Measurements from ENCODE around the gene ITPKC.

The ITPKC gene

GRCh38 chr19:40700083-40700482 is 16.8 kb upstream of the ITPKC start:
- no peaks in the 10 kb centered on the region for H3K27me3 ChIP-seq (ENCODE audit: control insufficient read depth in 5 of 5, insufficient read depth in 4 of 5, low read length in 5 of 5)
- no peak overlapping the region for H3K4me3 ChIP-seq (ENCODE audit: low read depth in 1 of 5, low read length in 5 of 5)
- peaks cover 0 to 3% (median under 1%) of the 10 kb centered on the region in 5 donors for H3K4me1 ChIP-seq (ENCODE audit: control insufficient read depth in 5 of 5, insufficient read depth in 5 of 5, low read length in 5 of 5)
- no peak overlapping the region for H3K9ac ChIP-seq (ENCODE audit: low read length in 5 of 5)
- H3K36me3 ChIP-seq (ENCODE audit: control insufficient read depth in 5 of 5, insufficient read depth in 5 of 5, low read length in 5 of 5): peaks cover 0 to 79% (median 61%) of the 10 kb centered on the region in 5 donors
- no peaks in the 10 kb centered on the region for H3K9me3 ChIP-seq (ENCODE audit: control insufficient read depth in 5 of 5, low read length in 5 of 5)
- no peak overlapping the region for H3K27ac ChIP-seq (ENCODE audit: low read depth, low read length)

DNA sequence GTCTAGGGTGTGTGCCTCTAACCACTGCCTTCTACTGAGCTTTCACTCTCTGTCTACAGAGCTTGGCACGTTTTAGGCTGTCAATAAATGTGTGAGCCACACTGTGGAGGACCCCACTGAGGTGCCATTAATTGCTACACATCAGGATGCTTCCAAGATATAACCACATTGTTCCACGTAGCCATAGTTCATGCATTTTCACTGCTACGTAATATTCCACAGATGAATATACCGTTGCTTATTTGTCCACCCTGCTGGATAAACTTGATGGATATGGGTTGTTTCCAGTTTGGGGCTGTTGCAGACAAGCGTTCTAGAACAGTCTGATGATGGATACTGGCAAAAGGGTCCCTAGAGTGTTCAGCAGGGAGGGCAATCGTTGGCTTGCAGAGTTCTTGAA is 15.2 kb upstream of the ITPKC start:
- H3K9me3 ChIP-seq (ENCODE audit: control insufficient read depth in 5 of 5, low read length in 5 of 5): no peaks in the 10 kb centered on the region
- no peak overlapping the region for H3K9ac ChIP-seq (ENCODE audit: low read length in 5 of 5)
- peaks cover 0 to 11% (median 6%) of the 10 kb centered on the region in 5 donors for H3K4me1 ChIP-seq (ENCODE audit: control insufficient read depth in 5 of 5, insufficient read depth in 5 of 5, low read length in 5 of 5)
- no peaks in the 10 kb centered on the region for H3K27me3 ChIP-seq (ENCODE audit: control insufficient read depth in 5 of 5, insufficient read depth in 4 of 5, low read length in 5 of 5)
- no peak overlapping the region for H3K4me3 ChIP-seq (ENCODE audit: low read depth in 1 of 5, low read length in 5 of 5)
- peaks cover 0 to 76% (median 58%) of the 10 kb centered on the region in 5 donors for H3K36me3 ChIP-seq (ENCODE audit: control insufficient read depth in 5 of 5, insufficient read depth in 5 of 5, low read length in 5 of 5)
- no peak overlapping the region for H3K27ac ChIP-seq (ENCODE audit: low read depth, low read length)

DNA sequence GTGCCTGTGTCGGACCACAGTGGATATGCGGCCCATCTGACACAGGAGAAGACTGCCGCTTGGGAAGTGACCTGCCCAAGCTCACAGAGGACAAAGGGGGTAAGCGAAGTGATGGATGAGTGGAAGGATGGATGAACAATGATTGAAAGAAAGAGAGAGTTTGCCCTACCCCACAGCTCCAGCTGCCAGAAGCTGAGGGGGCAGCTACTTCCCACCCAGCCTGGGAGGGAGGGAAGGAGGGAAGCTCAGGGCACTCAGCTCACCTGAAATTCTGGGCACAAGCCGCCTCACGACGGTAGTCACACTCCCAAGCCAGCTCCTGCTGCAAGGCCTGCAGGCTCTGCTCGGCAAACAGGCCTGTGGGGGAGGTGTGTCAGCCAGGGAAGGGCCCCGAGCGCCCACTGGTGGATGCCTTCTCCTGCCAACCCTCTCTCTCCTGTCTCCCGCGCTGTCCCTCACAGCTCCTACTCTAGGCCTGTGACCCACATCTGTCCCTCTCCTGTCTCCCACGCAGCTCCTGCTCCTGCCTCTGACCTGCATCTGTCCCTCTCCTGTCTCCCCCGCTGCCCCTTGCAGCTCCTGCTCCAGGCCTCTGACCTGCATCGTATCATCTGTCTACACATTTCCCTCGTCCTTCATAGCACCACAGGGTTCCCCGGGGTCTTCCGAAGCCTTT is 14.4 kb upstream of the ITPKC start:
- Histone ChIP-seq H3K4me3 (ENCODE audit: low read depth in 1 of 5, low read length in 5 of 5) (no peak overlapping the region), H3K9me3 (ENCODE audit: control insufficient read depth in 5 of 5, low read length in 5 of 5) (no peaks in the 10 kb centered on the region), H3K27ac (ENCODE audit: low read depth, low read length) (no peak overlapping the region), H3K27me3 (ENCODE audit: control insufficient read depth in 5 of 5, insufficient read depth in 4 of 5, low read length in 5 of 5) (no peaks in the 10 kb centered on the region), H3K4me1 (ENCODE audit: control insufficient read depth in 5 of 5, insufficient read depth in 5 of 5, low read length in 5 of 5) (peaks cover 0 to 11% (median 6%) of the 10 kb centered on the region in 5 donors), H3K9ac (ENCODE audit: low read length in 5 of 5) (no peak overlapping the region), H3K36me3 (ENCODE audit: control insufficient read depth in 5 of 5, insufficient read depth in 5 of 5, low read length in 5 of 5) (peaks cover 0 to 76% (median 58%) of the 10 kb centered on the region in 5 donors)

- Histone ChIP-seq H3K36me3 (ENCODE audit: control insufficient read depth in 5 of 5, insufficient read depth in 5 of 5, low read length in 5 of 5) (peaks cover 4 to 82% (median 61%) of the 10 kb centered on the region in 5 donors), H3K4me3 (ENCODE audit: low read depth in 1 of 5, low read length in 5 of 5) (no peak overlapping the region), H3K27me3 (ENCODE audit: control insufficient read depth in 5 of 5, insufficient read depth in 4 of 5, low read length in 5 of 5) (no peaks in the 10 kb centered on the region), H3K27ac (ENCODE audit: low read depth, low read length) (no peak overlapping the region), H3K9me3 (ENCODE audit: control insufficient read depth in 5 of 5, low read length in 5 of 5) (no peaks in the 10 kb centered on the region), H3K9ac (ENCODE audit: low read length in 5 of 5) (no peak overlapping the region), H3K4me1 (ENCODE audit: control insufficient read depth in 5 of 5, insufficient read depth in 5 of 5, low read length in 5 of 5) (peaks cover 0 to 11% (median 6%) of the 10 kb centered on the region in 5 donors)
Measured at GRCh38 chr19:40703029-40703755, 13.7 kb upstream of the ITPKC start.

DNA sequence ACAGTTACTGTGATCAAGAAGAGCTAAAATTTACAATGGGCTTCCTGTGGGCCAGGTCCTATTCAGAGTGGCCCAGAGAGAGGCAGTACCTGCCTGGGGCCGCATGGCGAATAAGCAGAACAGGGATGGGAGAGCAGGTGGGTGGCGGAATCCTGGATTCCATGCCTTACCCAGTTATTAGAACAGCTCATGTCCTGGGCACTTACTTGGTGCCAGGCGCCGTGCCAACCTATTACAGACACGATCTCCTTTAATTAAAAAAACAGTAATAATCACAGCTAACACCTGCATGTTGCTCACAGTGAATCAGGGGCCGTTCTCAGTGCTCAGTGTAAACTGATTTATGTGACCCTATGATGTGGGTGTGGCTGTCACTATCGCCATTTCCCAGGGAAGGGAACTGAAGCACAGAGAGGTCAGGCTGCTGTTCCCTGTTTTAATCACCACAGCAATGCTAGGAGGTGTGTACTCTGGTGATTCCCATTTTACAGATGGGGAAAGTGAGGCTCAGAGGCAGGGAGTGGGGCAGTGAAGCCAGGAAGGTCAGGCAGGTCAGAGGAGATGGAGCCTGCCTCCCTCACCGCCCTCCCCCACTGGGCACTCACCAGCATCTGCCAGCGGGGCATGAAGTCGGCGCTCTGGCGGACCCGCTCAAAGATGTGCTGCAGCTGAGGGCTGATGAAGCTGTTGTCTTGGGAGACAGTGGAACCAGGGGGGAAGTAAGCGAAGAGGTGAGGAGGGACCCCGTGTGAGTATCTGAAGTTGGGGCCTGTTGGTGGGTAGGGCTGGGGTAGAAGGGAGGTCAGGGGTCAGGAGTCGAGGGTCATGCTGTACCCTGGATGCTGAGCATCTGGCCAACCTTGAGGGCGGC is 12.2 kb upstream of the ITPKC start:
- Histone ChIP-seq H3K4me3 (ENCODE audit: low read depth in 1 of 5, low read length in 5 of 5) (no peak overlapping the region), H3K4me1 (ENCODE audit: control insufficient read depth in 5 of 5, insufficient read depth in 5 of 5, low read length in 5 of 5) (peaks cover 0 to 11% (median 6%) of the 10 kb centered on the region in 5 donors), H3K27ac (ENCODE audit: low read depth, low read length) (no peak overlapping the region), H3K9ac (ENCODE audit: low read length in 5 of 5) (no peak overlapping the region), H3K27me3 (ENCODE audit: control insufficient read depth in 5 of 5, insufficient read depth in 4 of 5, low read length in 5 of 5) (no peaks in the 10 kb centered on the region), H3K9me3 (ENCODE audit: control insufficient read depth in 5 of 5, low read length in 5 of 5) (no peaks in the 10 kb centered on the region), H3K36me3 (ENCODE audit: control insufficient read depth in 5 of 5, insufficient read depth in 5 of 5, low read length in 5 of 5) (peaks cover 8 to 84% (median 60%) of the 10 kb centered on the region in 5 donors)

GRCh38 chr19:40705362-40705651 is 11.6 kb upstream of the ITPKC start:
- H3K4me1 ChIP-seq (ENCODE audit: control insufficient read depth in 5 of 5, insufficient read depth in 5 of 5, low read length in 5 of 5): peaks cover 0 to 11% (median 6%) of the 10 kb centered on the region in 5 donors
- H3K9ac ChIP-seq (ENCODE audit: low read length in 5 of 5): no peak overlapping the region
- H3K4me3 ChIP-seq (ENCODE audit: low read depth in 1 of 5, low read length in 5 of 5): no peak overlapping the region
- H3K36me3 ChIP-seq (ENCODE audit: control insufficient read depth in 5 of 5, insufficient read depth in 5 of 5, low read length in 5 of 5): peaks cover 8 to 81% (median 57%) of the 10 kb centered on the region in 5 donors
- no peak overlapping the region for H3K27ac ChIP-seq (ENCODE audit: low read depth, low read length)
- no peaks in the 10 kb centered on the region for H3K27me3 ChIP-seq (ENCODE audit: control insufficient read depth in 5 of 5, insufficient read depth in 4 of 5, low read length in 5 of 5)
- no peaks in the 10 kb centered on the region for H3K9me3 ChIP-seq (ENCODE audit: control insufficient read depth in 5 of 5, low read length in 5 of 5)

DNA sequence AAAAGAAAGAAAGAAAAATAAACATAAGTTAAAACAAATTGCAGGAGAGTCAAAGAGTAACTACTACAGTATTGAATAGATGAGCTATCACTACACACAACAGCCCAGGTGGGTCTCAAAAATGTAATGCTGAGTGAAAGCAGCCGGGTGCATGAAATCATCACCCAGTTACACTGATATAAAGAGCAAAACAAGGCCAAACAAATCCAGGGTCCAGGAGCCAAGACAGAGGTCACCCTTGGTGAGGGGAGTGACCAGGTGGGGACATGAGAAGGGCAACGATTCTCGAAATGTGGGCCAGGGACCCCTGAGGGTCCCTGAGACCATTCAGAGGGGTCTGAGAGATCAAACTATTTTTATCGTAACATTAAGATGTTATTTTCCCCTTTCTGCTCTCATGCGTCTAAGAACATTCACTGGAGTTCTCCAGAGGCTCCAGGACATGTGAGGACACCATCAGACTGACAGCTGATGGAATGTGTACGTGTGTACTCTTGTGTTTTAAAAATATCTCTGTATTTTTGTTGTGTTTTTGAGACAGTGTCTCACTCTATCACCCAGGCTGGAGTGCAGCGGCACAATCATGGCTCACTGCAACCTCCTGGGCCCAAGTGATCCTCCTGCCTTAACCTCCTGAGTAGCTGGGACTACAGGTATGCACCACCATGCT is 10.8 kb upstream of the ITPKC start:
- H3K4me3 ChIP-seq (ENCODE audit: low read depth in 1 of 5, low read length in 5 of 5): no peak overlapping the region
- no peak overlapping the region for H3K27ac ChIP-seq (ENCODE audit: low read depth, low read length)
- H3K36me3 ChIP-seq (ENCODE audit: control insufficient read depth in 5 of 5, insufficient read depth in 5 of 5, low read length in 5 of 5): peaks cover 8 to 79% (median 52%) of the 10 kb centered on the region in 5 donors

GRCh38 chr19:40707615-40708014 is 9.3 kb upstream of the ITPKC start:
- no peaks in the 10 kb centered on the region for H3K27me3 ChIP-seq (ENCODE audit: control insufficient read depth in 5 of 5, insufficient read depth in 4 of 5, low read length in 5 of 5)
- H3K27ac ChIP-seq (ENCODE audit: low read depth, low read length): no peak overlapping the region
- peaks cover 0 to 11% (median 6%) of the 10 kb centered on the region in 5 donors for H3K4me1 ChIP-seq (ENCODE audit: control insufficient read depth in 5 of 5, insufficient read depth in 5 of 5, low read length in 5 of 5)
- no peak overlapping the region for H3K4me3 ChIP-seq (ENCODE audit: low read depth in 1 of 5, low read length in 5 of 5)
- no peaks in the 10 kb centered on the region for H3K9me3 ChIP-seq (ENCODE audit: control insufficient read depth in 5 of 5, low read length in 5 of 5)
- peaks cover 10 to 74% (median 45%) of the 10 kb centered on the region in 5 donors for H3K36me3 ChIP-seq (ENCODE audit: control insufficient read depth in 5 of 5, insufficient read depth in 5 of 5, low read length in 5 of 5)
- no peak overlapping the region for H3K9ac ChIP-seq (ENCODE audit: low read length in 5 of 5)

More for the DNA sequence above, 10.8 kb upstream of the ITPKC start:
- Histone ChIP-seq H3K4me1 (ENCODE audit: control insufficient read depth in 5 of 5, insufficient read depth in 5 of 5, low read length in 5 of 5) (peaks cover 0 to 11% (median 6%) of the 10 kb centered on the region in 5 donors), H3K27me3 (ENCODE audit: control insufficient read depth in 5 of 5, insufficient read depth in 4 of 5, low read length in 5 of 5) (no peaks in the 10 kb centered on the region), H3K9ac (ENCODE audit: low read length in 5 of 5) (no peak overlapping the region), H3K9me3 (ENCODE audit: control insufficient read depth in 5 of 5, low read length in 5 of 5) (no peaks in the 10 kb centered on the region)

DNA sequence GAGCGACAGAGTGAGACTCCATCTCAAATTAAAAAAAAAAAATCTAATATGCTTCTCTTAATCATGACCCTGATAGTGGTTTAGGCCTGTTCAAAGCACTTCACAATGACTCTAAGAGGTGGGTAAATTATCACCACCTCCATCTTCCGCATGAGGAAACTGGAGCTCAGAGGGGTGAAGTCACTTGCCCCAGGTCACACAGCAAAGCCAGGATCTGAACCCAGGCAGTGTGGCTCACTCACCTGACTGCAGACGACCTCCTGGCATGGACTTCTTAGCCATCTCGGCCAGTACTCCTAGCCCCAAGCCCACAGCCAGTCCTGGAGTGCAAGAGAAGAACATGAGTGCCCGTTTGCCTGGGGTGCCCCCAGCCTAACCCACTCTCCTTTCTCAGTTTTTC is 7.1 kb upstream of the ITPKC start:
- Histone ChIP-seq H3K4me3 (ENCODE audit: low read depth in 1 of 5, low read length in 5 of 5) (no peak overlapping the region), H3K27me3 (ENCODE audit: control insufficient read depth in 5 of 5, insufficient read depth in 4 of 5, low read length in 5 of 5) (no peaks in the 10 kb centered on the region), H3K4me1 (ENCODE audit: control insufficient read depth in 5 of 5, insufficient read depth in 5 of 5, low read length in 5 of 5) (peaks cover 4 to 20% (median 14%) of the 10 kb centered on the region in 5 donors), H3K9ac (ENCODE audit: low read length in 5 of 5) (no peak overlapping the region), H3K9me3 (ENCODE audit: control insufficient read depth in 5 of 5, low read length in 5 of 5) (no peaks in the 10 kb centered on the region), H3K36me3 (ENCODE audit: control insufficient read depth in 5 of 5, insufficient read depth in 5 of 5, low read length in 5 of 5) (peaks cover 10 to 58% (median 29%) of the 10 kb centered on the region in 5 donors), H3K27ac (ENCODE audit: low read depth, low read length) (no peak overlapping the region)

All from subcutaneous abdominal adipose tissue (tissue), 5 donors.